Activated CD4-positive, alpha-beta T cell treated with anti-CD3 and anti-CD28 coated beads, Interleukin-2, amount 10 ng/mL, durations not matched to agents 7 days and 5 days (primary cell): ENCODE data around the gene HYAL1. TPM values are rescaled to one million over a fixed set of nuclear protein-coding genes. Genes with fewer than 3 reads are reported as not detected.
A peak's percentile ranks its signal among the peaks of the same experiment; 100 is the strongest.
"Not testable (repeated sequence)": the region's sequence is repeated elsewhere in the genome, so short reads cannot be mapped to it uniquely, and the experiment has no call there.

Experiments used
- CTCF ChIA-PET: fragments of 350-600 bp; sonication (Branson Sonifier 250); formaldehyde crosslinking; loops from one replicate; lab custom pipeline; 2021; ENCODE audit warnings: antibody characterized with exemption; lab: Charles Lee
- POLR2A ChIA-PET: fragments of 350-600 bp; sonication (Branson Sonifier 250); formaldehyde crosslinking; loops from one replicate; lab custom pipeline; 2021; ENCODE audit warnings: antibody characterized with exemption; lab: Charles Lee
- DNase-seq: peaks from one replicate; pipeline ENCODE4 v3.0.0-alpha.2; 2020
- H3K27ac Mint-ChIP-seq: one replicate; pipeline ENCODE4 v1.8.0; 2021; ENCODE audit warnings: mild to moderate bottlenecking, moderate library complexity, mixed read lengths
- H3K27me3 Mint-ChIP-seq: one replicate; pipeline ENCODE4 v1.8.0; 2021; ENCODE audit warnings: mixed read lengths
- H3K36me3 Mint-ChIP-seq: one replicate; pipeline ENCODE4 v1.8.0; 2021; ENCODE audit warnings: low read depth, mixed read lengths
- H3K4me1 Mint-ChIP-seq: one replicate; pipeline ENCODE4 v1.8.0; 2021; ENCODE audit warnings: mixed read lengths
- H3K4me3 Mint-ChIP-seq: one replicate; pipeline ENCODE4 v1.8.0; 2021; ENCODE audit warnings: mild to moderate bottlenecking, moderate library complexity, mixed read lengths
- H3K9me3 Mint-ChIP-seq: one replicate; pipeline ENCODE4 v1.8.0; 2021; ENCODE audit warnings: mixed read lengths
- total RNA-seq, 2 experiments: library from RNA; stranded (reverse); gene quantifications; one replicate each; pipeline ENCODE4 v1.2.3, GENCODE V29; 2021

Gene HYAL1
- total RNA-seq, 2 experiments from 2014 or later, result 0.07 TPM; not detected in 1

GRCh38 chr3:50265571-50265970 is 37.8 kb downstream of the HYAL1 start:
- Mint-ChIP-seq H3K36me3 (no peaks in the 10 kb centered on the region), H3K9me3 (no peaks in the 10 kb centered on the region), H3K27ac (no peak overlapping the region), H3K4me1 (no peaks in the 10 kb centered on the region), H3K27me3 (peaks cover 18% of the 10 kb centered on the region), H3K4me3 (no peak overlapping the region)
- CTCF ChIA-PET, result interaction anchor here (1.3 to 13.7 kb wide), 2 partner anchors 15 to 72 kb away, joined by 7 to 143 read pairs; no protein-coding TSS in a partner anchor
- DNase-seq, result no peak
- POLR2A ChIA-PET, result no interaction called here

GRCh38 chr3:50264964-50265485 is 38.3 kb downstream of the HYAL1 start:
- no peaks in the 10 kb centered on the region for H3K36me3 Mint-ChIP-seq
- no peak for DNase-seq
- H3K4me1 Mint-ChIP-seq, result no peaks in the 10 kb centered on the region
- no peak overlapping the region for H3K27ac Mint-ChIP-seq
- ChIA-PET POLR2A (interaction anchor here (0.6 kb wide), 1 partner anchor 38 kb away, joined by 5 read pairs; no protein-coding TSS in a partner anchor), CTCF (interaction anchor here (1.0 to 13.7 kb wide), 3 partner anchors 9 to 70 kb away, joined by 3 to 143 read pairs (median 5); no protein-coding TSS in a partner anchor)
- H3K4me3 Mint-ChIP-seq, result no peak overlapping the region
- peaks cover 18% of the 10 kb centered on the region for H3K27me3 Mint-ChIP-seq
- no peaks in the 10 kb centered on the region for H3K9me3 Mint-ChIP-seq

GRCh38 chr3:50264383-50264963 is 38.9 kb downstream of the HYAL1 start:
- DNase-seq, result no peak
- Mint-ChIP-seq H3K4me1 (peaks cover 3% of the 10 kb centered on the region), H3K27ac (no peak overlapping the region), H3K4me3 (no peak overlapping the region), H3K27me3 (peaks cover 18% of the 10 kb centered on the region), H3K9me3 (no peaks in the 10 kb centered on the region), H3K36me3 (no peaks in the 10 kb centered on the region)
- CTCF ChIA-PET, result interaction anchor here (0.6 to 13.7 kb wide), 6 partner anchors 8 to 70 kb away, joined by 3 to 143 read pairs (median 4); no protein-coding TSS in a partner anchor
- POLR2A ChIA-PET, result interaction anchor here (0.6 kb wide), 1 partner anchor 38 kb away, joined by 5 read pairs; no protein-coding TSS in a partner anchor

- H3K9me3 Mint-ChIP-seq, result no peaks in the 10 kb centered on the region
- peaks cover 3% of the 10 kb centered on the region for H3K4me1 Mint-ChIP-seq
- no peak for DNase-seq
- no peak overlapping the region for H3K4me3 Mint-ChIP-seq
- peaks cover 17% of the 10 kb centered on the region for H3K27me3 Mint-ChIP-seq
- H3K27ac Mint-ChIP-seq, result peak overlapping the region; percentile 19
- ChIA-PET CTCF (interaction anchor here (0.6 to 13.7 kb wide), 7 partner anchors 9 to 69 kb away, joined by 3 to 143 read pairs (median 4); partner anchors contain the start of gene IFRD2), POLR2A (interaction anchor here (0.6 kb wide), 1 partner anchor 28 kb away, joined by 5 read pairs; the partner anchor contains the start of gene GNAI2)
- peaks cover 2% of the 10 kb centered on the region for H3K36me3 Mint-ChIP-seq
Measured at GRCh38 chr3:50263478-50264382, 39.6 kb downstream of the HYAL1 start.

GRCh38 chr3:50262778-50263177 is 40.6 kb downstream of the HYAL1 start:
- Mint-ChIP-seq H3K9me3 (no peaks in the 10 kb centered on the region), H3K27me3 (peaks cover 8% of the 10 kb centered on the region), H3K27ac (no peak overlapping the region), H3K4me3 (no peak overlapping the region), H3K4me1 (peaks cover 3% of the 10 kb centered on the region), H3K36me3 (peaks cover 11% of the 10 kb centered on the region)
- CTCF ChIA-PET, result interaction anchor here (1.0 to 13.7 kb wide), 4 partner anchors 10 to 29 kb away, joined by 4 to 143 read pairs (median 5); partner anchors contain the start of gene IFRD2
- no peak for DNase-seq
- POLR2A ChIA-PET, result no interaction called here

GRCh38 chr3:50262200-50262599 is 41.2 kb downstream of the HYAL1 start:
- peaks cover 16% of the 10 kb centered on the region for H3K36me3 Mint-ChIP-seq
- POLR2A ChIA-PET, H3K9me3 Mint-ChIP-seq, H3K4me1 Mint-ChIP-seq, DNase-seq, H3K4me3 Mint-ChIP-seq, H3K27ac Mint-ChIP-seq, H3K27me3 Mint-ChIP-seq: not testable (repeated sequence)
- CTCF ChIA-PET, result interaction anchor here (0.5 to 13.7 kb wide), 3 partner anchors 10 to 36 kb away, joined by 3 to 143 read pairs (median 5); no protein-coding TSS in a partner anchor

GRCh38 chr3:50261505-50261904 is 41.9 kb downstream of the HYAL1 start:
- Mint-ChIP-seq H3K4me3 (no peak overlapping the region), H3K36me3 (peaks cover 21% of the 10 kb centered on the region)
- CTCF ChIA-PET, result interaction anchor here (0.5 to 13.7 kb wide), 6 partner anchors 10 to 42 kb away, joined by 3 to 143 read pairs (median 8); no protein-coding TSS in a partner anchor

GRCh38 chr3:50260942-50261441 is 42.4 kb downstream of the HYAL1 start:
- ChIA-PET CTCF (interaction anchor here (1.2 to 13.7 kb wide), 6 partner anchors 10 to 87 kb away, joined by 3 to 143 read pairs (median 8); no protein-coding TSS in a partner anchor), POLR2A (no interaction called here)
- Mint-ChIP-seq H3K9me3 (no peaks in the 10 kb centered on the region), H3K4me1 (peaks cover 7% of the 10 kb centered on the region), H3K27ac (no peak overlapping the region), H3K27me3 (peaks cover 3% of the 10 kb centered on the region), H3K4me3 (no peak overlapping the region), H3K36me3 (peaks cover 26% of the 10 kb centered on the region)
- no peak for DNase-seq

More at GRCh38 chr3:50261505-50261904, 41.9 kb downstream of the HYAL1 start:
- DNase-seq, result no peak
- H3K27me3 Mint-ChIP-seq, result peaks cover 5% of the 10 kb centered on the region
- no peak overlapping the region for H3K27ac Mint-ChIP-seq
- H3K9me3 Mint-ChIP-seq, result no peaks in the 10 kb centered on the region
- H3K4me1 Mint-ChIP-seq, result peaks cover 7% of the 10 kb centered on the region
- POLR2A ChIA-PET, result no interaction called here

GRCh38 chr3:50260027-50260941 is 43.1 kb downstream of the HYAL1 start:
- Mint-ChIP-seq H3K9me3 (no peaks in the 10 kb centered on the region), H3K4me3 (peak overlapping the region; percentile 51), H3K27me3 (no peaks in the 10 kb centered on the region), H3K27ac (peak overlapping the region; percentile 46), H3K4me1 (peaks cover 7% of the 10 kb centered on the region), H3K36me3 (peaks cover 28% of the 10 kb centered on the region)
- peak; percentile 82 for DNase-seq
- ChIA-PET CTCF (interaction anchor here (0.8 to 13.7 kb wide), 13 partner anchors 10 to 88 kb away, joined by 3 to 143 read pairs (median 4); no protein-coding TSS in a partner anchor), POLR2A (no interaction called here)

GRCh38 chr3:50259432-50260026 is 43.8 kb downstream of the HYAL1 start:
- peaks cover 28% of the 10 kb centered on the region for H3K36me3 Mint-ChIP-seq
- POLR2A ChIA-PET, result no interaction called here
- no peaks in the 10 kb centered on the region for H3K9me3 Mint-ChIP-seq

GRCh38 chr3:50258979-50259378 is 44.4 kb downstream of the HYAL1 start:
- POLR2A ChIA-PET, result no interaction called here
- Mint-ChIP-seq H3K4me3 (no peak overlapping the region), H3K9me3 (no peaks in the 10 kb centered on the region), H3K36me3 (peaks cover 33% of the 10 kb centered on the region), H3K27ac (no peak overlapping the region), H3K4me1 (peaks cover 7% of the 10 kb centered on the region), H3K27me3 (no peaks in the 10 kb centered on the region)
- no peak for DNase-seq
- CTCF ChIA-PET, result interaction anchor here (0.8 to 13.7 kb wide), 9 partner anchors 8 to 49 kb away, joined by 3 to 143 read pairs (median 4); partner anchors contain the start of gene GNAI2

More at GRCh38 chr3:50259432-50260026, 43.8 kb downstream of the HYAL1 start:
- no peak for DNase-seq
- Mint-ChIP-seq H3K27me3 (no peaks in the 10 kb centered on the region), H3K27ac (peak overlapping the region; percentile 46), H3K4me3 (peak overlapping the region; percentile 51), H3K4me1 (peaks cover 7% of the 10 kb centered on the region)
- CTCF ChIA-PET, result interaction anchor here (0.8 to 13.7 kb wide), 16 partner anchors 8 to 87 kb away, joined by 3 to 143 read pairs (median 4); partner anchors contain the start of gene GNAI2
